Measurements from ENCODE around the gene COMMD9.

Gene COMMD9

GRCh38 chr11:36254713-36255112, 34.5 kb downstream of the COMMD9 start:
- no peak for DNase-seq (ENCODE audit: low read depth)

GRCh38 chr11:36253238-36253637, 36.0 kb downstream of the COMMD9 start:
- DNase-seq (ENCODE audit: low read depth), result no peak

GRCh38 chr11:36251823-36252222, 37.4 kb downstream of the COMMD9 start:
- no peak for DNase-seq (ENCODE audit: low read depth)

- no peak for DNase-seq (ENCODE audit: low read depth)
Measured at GRCh38 chr11:36249246-36249645, 40.0 kb downstream of the COMMD9 start.

- DNase-seq (ENCODE audit: low read depth), result no peak
Measured at GRCh38 chr11:36248436-36248835, 40.8 kb downstream of the COMMD9 start.

GRCh38 chr11:36247493-36247892, 41.7 kb downstream of the COMMD9 start:
- no peak for DNase-seq (ENCODE audit: low read depth)

- DNase-seq (ENCODE audit: low read depth), result no peak
Measured at GRCh38 chr11:36243641-36244040, 45.6 kb downstream of the COMMD9 start.

GRCh38 chr11:36241497-36241896, 47.7 kb downstream of the COMMD9 start:
- DNase-seq (ENCODE audit: low read depth), result no peak

- DNase-seq (ENCODE audit: low read depth), result no peak
Measured at GRCh38 chr11:36240801-36241200, 48.4 kb downstream of the COMMD9 start.

GRCh38 chr11:36240173-36240572, 49.1 kb downstream of the COMMD9 start:
- DNase-seq (ENCODE audit: low read depth), result no peak

- no peak for DNase-seq (ENCODE audit: low read depth)
Measured at GRCh38 chr11:36239636-36240035, 49.6 kb downstream of the COMMD9 start.

- no peak for DNase-seq (ENCODE audit: low read depth)
Measured at GRCh38 chr11:36238881-36239280, 50.3 kb downstream of the COMMD9 start.

GRCh38 chr11:36238036-36238631, 51.1 kb downstream of the COMMD9 start:
- no peak for DNase-seq (ENCODE audit: low read depth)

- no peak for DNase-seq (ENCODE audit: low read depth)
Measured at GRCh38 chr11:36237391-36237790, 51.8 kb downstream of the COMMD9 start.

- no peak for DNase-seq (ENCODE audit: low read depth)
Measured at GRCh38 chr11:36235750-36236149, 53.5 kb downstream of the COMMD9 start.

GRCh38 chr11:36234825-36235224, 54.4 kb downstream of the COMMD9 start:
- DNase-seq (ENCODE audit: low read depth), result no peak

- DNase-seq (ENCODE audit: low read depth), result no peak
Measured at GRCh38 chr11:36233204-36233603, 56.0 kb downstream of the COMMD9 start.

- no peak for DNase-seq (ENCODE audit: low read depth)
Measured at GRCh38 chr11:36230779-36231699, 58.2 kb downstream of the COMMD9 start.

GRCh38 chr11:36229091-36229705, 60.0 kb downstream of the COMMD9 start:
- no peak for DNase-seq (ENCODE audit: low read depth)

GRCh38 chr11:36228689-36229088, 60.5 kb downstream of the COMMD9 start:
- no peak for DNase-seq (ENCODE audit: low read depth)

GRCh38 chr11:36227044-36227443, 62.2 kb downstream of the COMMD9 start:
- DNase-seq (ENCODE audit: low read depth), result no peak

GRCh38 chr11:36224209-36224882, 64.9 kb downstream of the COMMD9 start:
- no peak for DNase-seq (ENCODE audit: low read depth)
